PC-9 (cell line): ENCODE data around the gene SCN7A. TPM values are rescaled to one million over a fixed set of nuclear protein-coding genes. Genes with fewer than 3 reads are reported as not detected.

Source experiments
- BruUV-seq: library from RNA; stranded (reverse); fragments of 400-500 nt; replicated peaks from 2 replicates; lab custom pipeline; 2021; lab: Mats Ljungman, UMichigan
- CTCF ChIA-PET: fragments of 300-600 bp; sonication (Branson Sonifier 250); formaldehyde crosslinking; loops from one replicate; lab custom pipeline; 2022; ENCODE audit warnings: antibody characterized with exemption; lab: Charles Lee
- POLR2A ChIA-PET: fragments of 300-600 bp; sonication (Branson Sonifier 250); formaldehyde crosslinking; loops from one replicate; lab custom pipeline; 2022; ENCODE audit warnings: antibody characterized with exemption; ENCODE audit not compliant: unreplicated experiment; lab: Charles Lee
- DNase-seq, 2 experiments: peaks; one replicate each; pipeline versions ENCODE4 v3.0.0 to v3.0.0-alpha.2; 2015 to 2022; ENCODE audit warnings: mixed read lengths in 1 of 2
- H2AFZ ChIP-seq: fragments of 200-600 bp; sonication (generic); 2 replicates; pipeline ENCODE4 v1.8.1; 2017; ENCODE audit warnings: antibody characterized with exemption
- H3F3A ChIP-seq: fragments of 200-600 bp; sonication (generic); 2 replicates; pipeline ENCODE4 v1.8.1; 2017; ENCODE audit warnings: antibody characterized with exemption, mild to moderate bottlenecking, low read depth; ENCODE audit not compliant: insufficient read depth
- H3K27ac ChIP-seq: fragments of 200-600 bp; sonication (generic); 2 replicates; pipeline ENCODE4 v1.6.1; 2016; ENCODE audit warnings: mixed run types
- H3K27me3 ChIP-seq: fragments of 200-600 bp; sonication (generic); 2 replicates; pipeline ENCODE4 v1.6.1; 2016; ENCODE audit warnings: low read depth, mixed run types; ENCODE audit not compliant: insufficient read depth
- H3K36me3 ChIP-seq: fragments of 200-600 bp; sonication (generic); 2 replicates; pipeline ENCODE4 v1.6.1; 2016; ENCODE audit warnings: low read depth, mixed run types
- H3K4me1 ChIP-seq: fragments of 200-600 bp; sonication (generic); replicated peaks from 2 replicates; pipeline ENCODE4 v1.6.1; 2016; ENCODE audit warnings: mixed run types; ENCODE audit not compliant: insufficient read depth
- H3K4me2 ChIP-seq: fragments of 200-600 bp; sonication (generic); 2 replicates; pipeline ENCODE4 v1.6.1; 2017; ENCODE audit warnings: mixed run types
- H3K4me3 ChIP-seq: fragments of 200-600 bp; sonication (generic); 2 replicates; pipeline ENCODE4 v1.6.1; 2016; ENCODE audit warnings: mixed run types
- H3K79me2 ChIP-seq: fragments of 200-600 bp; sonication (generic); 2 replicates; pipeline ENCODE4 v1.6.1; 2017; ENCODE audit warnings: low read depth, mixed run types
- H3K9me2 ChIP-seq: fragments of 200-600 bp; sonication (generic); 2 replicates; pipeline ENCODE4 v1.8.1; 2017; ENCODE audit warnings: mild to moderate bottlenecking; ENCODE audit not compliant: insufficient read depth
- H3K9me3 ChIP-seq: fragments of 200-600 bp; sonication (generic); 2 replicates; pipeline ENCODE4 v1.8.1; 2016; ENCODE audit warnings: low read depth; ENCODE audit not compliant: insufficient read depth
- H4K20me1 ChIP-seq: fragments of 200-600 bp; sonication (generic); 2 replicates; pipeline ENCODE4 v1.8.1; 2017; ENCODE audit not compliant: insufficient read depth
- EZH2 ChIP-seq: fragments of 200-600 bp; sonication (generic); IDR thresholded peaks from 2 replicates; pipeline ENCODE4 v1.8.0; 2017; ENCODE audit warnings: antibody characterized with exemption, low read depth
- intact Hi-C: fragments of 100-400 bp; cut with micrococcal nuclease; formaldehyde crosslinking; loops from one replicate; pipeline ENCODE4 v1.10.0; 2022; ENCODE audit not compliant: unreplicated experiment
- total RNA-seq: library from RNA; stranded (reverse); gene quantifications from 2 replicates; pipeline ENCODE4 v1.2.3, GENCODE V29; 2021
- TF ChIP-seq, protein P1 (sequence below): fragments of 200-600 bp; sonication (generic); conservative IDR thresholded peaks from 2 replicates; pipeline ENCODE4 v1.6.1; 2017; ENCODE audit warnings: mixed run types, antibody characterized with exemption, mild to moderate bottlenecking, moderate library complexity

SCN7A gene
- total RNA-seq, 1 experiment from 2014 or later, result not detected

DNA sequence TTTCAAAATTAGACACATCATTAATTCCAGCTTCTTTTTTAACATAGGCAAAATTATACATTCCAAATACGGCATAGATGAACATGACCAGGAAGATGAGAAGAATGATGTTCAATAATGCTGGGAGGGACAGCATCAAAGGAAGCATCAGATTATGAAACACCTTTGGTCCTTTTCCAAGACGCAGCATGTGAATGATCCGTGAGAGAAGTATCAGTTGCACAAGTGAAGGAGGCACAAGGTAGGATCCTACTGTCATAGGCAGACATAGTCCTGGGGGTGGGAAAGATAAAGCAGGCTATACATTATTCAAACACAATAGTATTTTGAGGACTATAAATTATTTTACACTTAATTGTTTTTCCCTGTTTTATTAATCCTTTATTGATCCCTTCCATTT lies 87.7 kb downstream of the SCN7A start:
- Histone ChIP-seq H3K79me2 (no peaks in the 10 kb centered on the region), H3K9me2 (no peaks in the 10 kb centered on the region), H3K27me3 (no peaks in the 10 kb centered on the region), H3K27ac (no peak overlapping the region), H4K20me1 (no peaks in the 10 kb centered on the region), H3K4me2 (no peak overlapping the region), H3F3A (no peaks in the 10 kb centered on the region), H3K9me3 (no peaks in the 10 kb centered on the region), H3K4me3 (no peak overlapping the region), H3K36me3 (no peaks in the 10 kb centered on the region), H3K4me1 (no peaks in the 10 kb centered on the region), H2AFZ (no peak overlapping the region)
- TF ChIP-seq EZH2, result no peak
- TF ChIP-seq, protein P1, sequence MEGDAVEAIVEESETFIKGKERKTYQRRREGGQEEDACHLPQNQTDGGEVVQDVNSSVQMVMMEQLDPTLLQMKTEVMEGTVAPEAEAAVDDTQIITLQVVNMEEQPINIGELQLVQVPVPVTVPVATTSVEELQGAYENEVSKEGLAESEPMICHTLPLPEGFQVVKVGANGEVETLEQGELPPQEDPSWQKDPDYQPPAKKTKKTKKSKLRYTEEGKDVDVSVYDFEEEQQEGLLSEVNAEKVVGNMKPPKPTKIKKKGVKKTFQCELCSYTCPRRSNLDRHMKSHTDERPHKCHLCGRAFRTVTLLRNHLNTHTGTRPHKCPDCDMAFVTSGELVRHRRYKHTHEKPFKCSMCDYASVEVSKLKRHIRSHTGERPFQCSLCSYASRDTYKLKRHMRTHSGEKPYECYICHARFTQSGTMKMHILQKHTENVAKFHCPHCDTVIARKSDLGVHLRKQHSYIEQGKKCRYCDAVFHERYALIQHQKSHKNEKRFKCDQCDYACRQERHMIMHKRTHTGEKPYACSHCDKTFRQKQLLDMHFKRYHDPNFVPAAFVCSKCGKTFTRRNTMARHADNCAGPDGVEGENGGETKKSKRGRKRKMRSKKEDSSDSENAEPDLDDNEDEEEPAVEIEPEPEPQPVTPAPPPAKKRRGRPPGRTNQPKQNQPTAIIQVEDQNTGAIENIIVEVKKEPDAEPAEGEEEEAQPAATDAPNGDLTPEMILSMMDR, result no peak
- ChIA-PET POLR2A (no interaction called here), CTCF (no interaction called here)
- intact Hi-C loops, result no loop called here
- BruUV-seq, result no TSS peak
- DNase-seq, result no peak

DNA sequence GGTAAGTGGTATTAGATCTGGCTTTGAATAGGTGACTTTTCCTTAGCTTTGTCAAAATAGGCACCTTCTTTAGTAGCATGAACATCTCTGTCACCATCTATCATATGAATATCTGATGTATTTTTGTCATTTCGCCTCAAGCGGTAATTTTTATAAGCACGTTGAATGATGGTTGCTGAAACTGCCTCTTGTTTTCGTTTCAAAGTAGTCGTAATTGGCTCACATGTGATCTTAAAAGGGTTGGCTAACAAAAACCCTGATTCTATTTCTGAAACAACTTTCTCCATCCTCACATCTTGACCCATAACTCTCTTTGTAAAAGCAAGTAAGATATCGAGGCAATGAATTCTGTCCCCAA lies 88.5 kb downstream of the SCN7A start:
- no peak for DNase-seq
- Histone ChIP-seq H3K9me2 (no peaks in the 10 kb centered on the region), H3K4me1 (no peaks in the 10 kb centered on the region), H3K4me3 (no peak overlapping the region), H3K4me2 (no peak overlapping the region), H3K79me2 (no peaks in the 10 kb centered on the region), H4K20me1 (no peaks in the 10 kb centered on the region), H3K36me3 (no peaks in the 10 kb centered on the region), H3K27me3 (no peaks in the 10 kb centered on the region), H2AFZ (no peak overlapping the region), H3K27ac (no peak overlapping the region), H3K9me3 (no peaks in the 10 kb centered on the region), H3F3A (no peaks in the 10 kb centered on the region)
- intact Hi-C loops, result no loop called here
- no TSS peak for BruUV-seq
- ChIA-PET CTCF (no interaction called here), POLR2A (no interaction called here)
- no peak for TF ChIP-seq EZH2
- TF ChIP-seq, protein P1, result no peak

DNA sequence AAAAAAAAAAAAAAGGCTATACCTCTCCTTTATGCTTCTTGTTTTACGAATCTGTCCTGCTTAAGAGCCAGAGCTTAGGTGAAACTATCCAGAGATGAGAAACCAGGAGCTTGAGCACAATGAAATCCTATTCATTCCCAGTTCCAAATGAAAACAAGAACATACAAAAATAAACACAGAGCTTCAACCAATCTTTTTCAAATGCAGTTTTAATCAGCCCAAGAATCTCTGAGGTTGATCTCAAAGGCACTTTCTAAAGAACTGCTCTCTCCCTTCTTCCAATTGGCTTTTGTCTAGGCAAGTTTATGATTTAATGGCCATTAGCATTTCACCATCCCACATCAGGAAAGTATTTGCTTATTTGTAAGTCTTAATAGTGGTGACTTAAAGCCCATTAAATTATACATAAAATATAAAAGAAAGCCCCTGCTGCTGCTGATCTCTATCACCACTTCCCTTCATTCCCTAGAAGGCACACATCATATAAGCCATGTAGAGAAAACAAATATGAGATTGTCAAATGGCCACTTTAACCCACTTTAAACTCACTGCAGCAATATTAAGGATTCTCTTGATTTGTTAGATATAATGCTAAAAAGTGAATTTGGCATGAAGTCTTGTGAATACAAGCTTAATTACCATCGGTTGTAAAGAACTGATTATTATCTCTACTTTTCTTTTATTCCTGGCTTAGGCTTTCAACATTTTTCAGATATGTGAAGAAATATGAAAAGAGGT lies 89.0 kb downstream of the SCN7A start:
- H3K4me3 ChIP-seq, result no peak overlapping the region
- POLR2A ChIA-PET, result no interaction called here
- TF ChIP-seq, protein P1, result no peak
- TF ChIP-seq EZH2, result no peak
- no peak overlapping the region for H3K4me2 ChIP-seq
- no peaks in the 10 kb centered on the region for H3K9me2 ChIP-seq
- DNase-seq, result no peak
- no peaks in the 10 kb centered on the region for H4K20me1 ChIP-seq
- H3K4me1 ChIP-seq, result no peaks in the 10 kb centered on the region
- no peaks in the 10 kb centered on the region for H3K79me2 ChIP-seq
- H3K9me3 ChIP-seq, result no peaks in the 10 kb centered on the region
- no peaks in the 10 kb centered on the region for H3F3A ChIP-seq
- no peaks in the 10 kb centered on the region for H3K36me3 ChIP-seq
- CTCF ChIA-PET, result no interaction called here
- no peaks in the 10 kb centered on the region for H3K27me3 ChIP-seq
- no peak overlapping the region for H3K27ac ChIP-seq
- BruUV-seq, result no TSS peak
- intact Hi-C loops, result no loop called here
- H2AFZ ChIP-seq, result no peak overlapping the region
